ENCODE data around the gene RFLNA. TPM values are rescaled to one million over a fixed set of nuclear protein-coding genes. Genes with fewer than 3 reads are reported as not detected.

RFLNA gene
- total RNA-seq, 1 experiment from 2014 or later, result 5.4 TPM

DNA sequence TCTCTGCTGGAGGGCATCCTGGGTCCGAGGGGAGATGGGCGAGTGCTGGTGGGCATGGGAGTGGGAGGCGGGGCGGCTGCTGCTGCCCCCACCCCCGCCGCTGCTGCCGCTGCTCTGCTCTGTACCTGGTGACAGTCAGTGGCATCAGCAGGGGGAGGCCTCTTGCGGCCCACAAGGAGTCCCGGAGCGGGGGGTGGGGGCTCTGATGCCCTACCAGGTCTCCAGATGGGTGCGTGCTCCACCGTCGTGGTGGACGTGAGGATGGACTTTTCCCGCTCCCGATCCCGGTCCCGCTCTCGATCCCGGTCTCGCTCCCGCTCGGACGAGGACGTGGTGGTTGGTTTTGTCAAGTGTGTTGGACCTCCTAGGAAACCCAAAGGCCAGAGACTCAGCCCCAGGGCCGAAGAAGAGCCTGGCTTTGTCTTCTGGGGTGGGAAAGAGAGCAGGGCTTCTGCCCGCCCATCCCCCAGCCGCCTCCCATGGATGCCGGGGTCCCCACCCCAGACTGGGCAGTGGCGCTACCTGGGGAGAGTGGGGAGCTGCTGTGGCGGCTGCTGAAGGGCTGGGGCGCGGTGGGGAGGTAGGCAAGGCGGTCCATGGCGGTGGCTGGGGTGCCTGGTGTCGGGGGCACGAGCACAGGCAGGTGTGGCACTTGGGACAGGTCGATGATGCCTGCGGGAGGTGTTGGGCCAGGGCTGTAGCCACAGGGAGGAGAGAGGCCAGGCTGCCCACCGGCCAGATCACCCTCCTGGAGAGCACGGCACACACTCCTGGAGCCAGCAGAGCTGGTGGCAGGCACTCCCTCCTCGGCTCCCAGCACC lies 45.4 kb downstream of the RFLNA start:
- intact Hi-C loops (cut with micrococcal nuclease; ENCODE audit: unreplicated experiment), result no loop called here
- BruUV-seq (replicated peaks), result no TSS peak
- no peak for DNase-seq (ENCODE audit: low read depth, low spot score)

DNA sequence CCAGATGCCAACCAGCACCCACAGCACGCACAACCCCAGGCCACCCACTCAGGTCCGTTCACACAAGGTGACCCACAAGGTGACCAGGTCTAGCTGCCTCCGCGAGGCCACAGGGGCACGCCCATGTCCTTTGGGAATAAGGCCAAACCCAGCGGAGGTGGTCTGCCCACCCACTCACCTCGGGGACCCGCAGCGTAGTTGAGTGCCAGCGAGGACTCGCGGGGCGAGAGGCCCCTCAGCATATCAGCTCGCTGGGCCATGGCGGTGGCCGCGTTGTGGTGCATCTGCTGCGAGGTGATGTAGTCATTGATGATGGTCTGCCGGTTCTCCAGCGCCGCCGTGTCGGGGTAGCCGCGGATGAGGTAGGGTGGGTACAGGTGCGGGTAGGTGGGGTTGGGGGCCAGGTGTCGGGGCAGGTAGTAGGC lies 46.8 kb downstream of the RFLNA start:
- Histone ChIP-seq H3K4me1 (ENCODE audit: control insufficient read depth, insufficient read depth, low read length) (no peaks in the 10 kb centered on the region), H3K27me3 (ENCODE audit: control insufficient read depth, insufficient read depth, low read length) (no peaks in the 10 kb centered on the region), H3K27ac (ENCODE audit: low read length) (no peak overlapping the region), H3K36me3 (ENCODE audit: control insufficient read depth, insufficient read depth, low read length) (peaks cover 15% of the 10 kb centered on the region), H3K4me3 (ENCODE audit: low read depth in 2 of 2, low read length in 2 of 2) (no peak overlapping the region), H3K9me3 (ENCODE audit: control insufficient read depth, insufficient read depth, low read depth, low read length) (no peaks in the 10 kb centered on the region)
- no peak for TF ChIP-seq SIN3A (IDR thresholded peaks at IDR 0.05; ENCODE audit: borderline replicate concordance, insufficient read depth, low read depth, low read length)
- TF ChIP-seq, protein P1, sequence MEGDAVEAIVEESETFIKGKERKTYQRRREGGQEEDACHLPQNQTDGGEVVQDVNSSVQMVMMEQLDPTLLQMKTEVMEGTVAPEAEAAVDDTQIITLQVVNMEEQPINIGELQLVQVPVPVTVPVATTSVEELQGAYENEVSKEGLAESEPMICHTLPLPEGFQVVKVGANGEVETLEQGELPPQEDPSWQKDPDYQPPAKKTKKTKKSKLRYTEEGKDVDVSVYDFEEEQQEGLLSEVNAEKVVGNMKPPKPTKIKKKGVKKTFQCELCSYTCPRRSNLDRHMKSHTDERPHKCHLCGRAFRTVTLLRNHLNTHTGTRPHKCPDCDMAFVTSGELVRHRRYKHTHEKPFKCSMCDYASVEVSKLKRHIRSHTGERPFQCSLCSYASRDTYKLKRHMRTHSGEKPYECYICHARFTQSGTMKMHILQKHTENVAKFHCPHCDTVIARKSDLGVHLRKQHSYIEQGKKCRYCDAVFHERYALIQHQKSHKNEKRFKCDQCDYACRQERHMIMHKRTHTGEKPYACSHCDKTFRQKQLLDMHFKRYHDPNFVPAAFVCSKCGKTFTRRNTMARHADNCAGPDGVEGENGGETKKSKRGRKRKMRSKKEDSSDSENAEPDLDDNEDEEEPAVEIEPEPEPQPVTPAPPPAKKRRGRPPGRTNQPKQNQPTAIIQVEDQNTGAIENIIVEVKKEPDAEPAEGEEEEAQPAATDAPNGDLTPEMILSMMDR (IDR thresholded peaks at IDR 0.05), result no peak
- no peak for TF ChIP-seq POLR2AphosphoS5 (IDR thresholded peaks at IDR 0.05; ENCODE audit: low read depth, low read length)
- TF ChIP-seq TCF7L2 (IDR thresholded peaks at IDR 0.05; ENCODE audit: low read depth, low read length), result no peak
- TF ChIP-seq, protein P2, sequence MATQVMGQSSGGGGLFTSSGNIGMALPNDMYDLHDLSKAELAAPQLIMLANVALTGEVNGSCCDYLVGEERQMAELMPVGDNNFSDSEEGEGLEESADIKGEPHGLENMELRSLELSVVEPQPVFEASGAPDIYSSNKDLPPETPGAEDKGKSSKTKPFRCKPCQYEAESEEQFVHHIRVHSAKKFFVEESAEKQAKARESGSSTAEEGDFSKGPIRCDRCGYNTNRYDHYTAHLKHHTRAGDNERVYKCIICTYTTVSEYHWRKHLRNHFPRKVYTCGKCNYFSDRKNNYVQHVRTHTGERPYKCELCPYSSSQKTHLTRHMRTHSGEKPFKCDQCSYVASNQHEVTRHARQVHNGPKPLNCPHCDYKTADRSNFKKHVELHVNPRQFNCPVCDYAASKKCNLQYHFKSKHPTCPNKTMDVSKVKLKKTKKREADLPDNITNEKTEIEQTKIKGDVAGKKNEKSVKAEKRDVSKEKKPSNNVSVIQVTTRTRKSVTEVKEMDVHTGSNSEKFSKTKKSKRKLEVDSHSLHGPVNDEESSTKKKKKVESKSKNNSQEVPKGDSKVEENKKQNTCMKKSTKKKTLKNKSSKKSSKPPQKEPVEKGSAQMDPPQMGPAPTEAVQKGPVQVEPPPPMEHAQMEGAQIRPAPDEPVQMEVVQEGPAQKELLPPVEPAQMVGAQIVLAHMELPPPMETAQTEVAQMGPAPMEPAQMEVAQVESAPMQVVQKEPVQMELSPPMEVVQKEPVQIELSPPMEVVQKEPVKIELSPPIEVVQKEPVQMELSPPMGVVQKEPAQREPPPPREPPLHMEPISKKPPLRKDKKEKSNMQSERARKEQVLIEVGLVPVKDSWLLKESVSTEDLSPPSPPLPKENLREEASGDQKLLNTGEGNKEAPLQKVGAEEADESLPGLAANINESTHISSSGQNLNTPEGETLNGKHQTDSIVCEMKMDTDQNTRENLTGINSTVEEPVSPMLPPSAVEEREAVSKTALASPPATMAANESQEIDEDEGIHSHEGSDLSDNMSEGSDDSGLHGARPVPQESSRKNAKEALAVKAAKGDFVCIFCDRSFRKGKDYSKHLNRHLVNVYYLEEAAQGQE (IDR thresholded peaks at IDR 0.05; ENCODE audit: insufficient read depth in 1 of 2, low read depth in 2 of 2, low read length in 1 of 2), result no peak
- no peak for DNase-seq (ENCODE audit: low read depth, low spot score)
- ATAC-seq, result no peak
- intact Hi-C loops (cut with micrococcal nuclease; ENCODE audit: unreplicated experiment), result no loop called here
- in situ Hi-C loops (cut with HindIII; ENCODE audit: low pct_unique_long_range_greater_than_20kb, low sequenced_read_pairs), result no loop called here
- CTCF ChIA-PET, result no interaction called here
- POLR2A ChIA-PET, result no interaction called here
- no TSS peak for BruUV-seq (replicated peaks)

More for the DNA sequence above, 45.4 kb downstream of the RFLNA start:
- Histone ChIP-seq H3K27me3 (ENCODE audit: control insufficient read depth, insufficient read depth, low read length) (no peaks in the 10 kb centered on the region), H3K4me1 (ENCODE audit: control insufficient read depth, insufficient read depth, low read length) (no peaks in the 10 kb centered on the region), H3K9me3 (ENCODE audit: control insufficient read depth, insufficient read depth, low read depth, low read length) (no peaks in the 10 kb centered on the region), H3K36me3 (ENCODE audit: control insufficient read depth, insufficient read depth, low read length) (peaks cover 21% of the 10 kb centered on the region), H3K4me3 (ENCODE audit: low read depth in 2 of 2, low read length in 2 of 2) (no peak overlapping the region), H3K27ac (ENCODE audit: low read length) (no peak overlapping the region)
- ChIA-PET CTCF (no interaction called here), POLR2A (no interaction called here)
- in situ Hi-C loops (cut with HindIII; ENCODE audit: low pct_unique_long_range_greater_than_20kb, low sequenced_read_pairs), result no loop called here
- no peak; the same call in 1 of the 2 replicates for ATAC-seq
- TF ChIP-seq, protein P1 (IDR thresholded peaks at IDR 0.05), result no peak
- TF ChIP-seq POLR2AphosphoS5 (IDR thresholded peaks at IDR 0.05; ENCODE audit: low read depth, low read length) (no peak), SIN3A (IDR thresholded peaks at IDR 0.05; ENCODE audit: borderline replicate concordance, insufficient read depth, low read depth, low read length) (no peak), TCF7L2 (IDR thresholded peaks at IDR 0.05; ENCODE audit: low read depth, low read length) (no peak)
- TF ChIP-seq, protein P2 (IDR thresholded peaks at IDR 0.05; ENCODE audit: insufficient read depth in 1 of 2, low read depth in 2 of 2, low read length in 1 of 2), result no peak
